A549 (cell line): ENCODE results near the gene RAB8A.
A peak's percentile ranks its signal among the peaks of the same experiment; 100 is the strongest.

Source experiments
- CEBPB ChIP-seq, 2 experiments: fragments of >200 bp in 1 of 2; sonication (Bioruptor Twin) in 1 of 2; formaldehyde crosslinking in 1 of 2; IDR thresholded peaks; 2 replicates each; pipeline ENCODE4 v1.6.1; 2012 to 2016
- CTCF ChIP-seq: fragments of >200 bp; sonication (Bioruptor Twin); formaldehyde crosslinking; IDR thresholded peaks from 3 replicates; pipeline ENCODE4 v1.5.1; 2016
- ELK1 ChIP-seq: fragments of 150-350 bp; IDR thresholded peaks from 2 replicates; pipeline ENCODE4 v1.6.1; 2014; ENCODE audit warnings: low read depth, mild to moderate bottlenecking, low read length
- EP300 ChIP-seq, 2 experiments: fragments of >200 bp; sonication (Bioruptor Twin); formaldehyde crosslinking; IDR thresholded peaks; 2 replicates in 1 of 2; 3 replicates in 1 of 2; pipeline ENCODE4 v1.6.1; 2016 to 2017
- GATA3 ChIP-seq: IDR thresholded peaks from 2 replicates; pipeline ENCODE4 v1.6.1; 2012; ENCODE audit warnings: borderline replicate concordance
- JUN ChIP-seq, 2 experiments: fragments of >200 bp; sonication (Bioruptor Twin); formaldehyde crosslinking; IDR thresholded peaks; 2 replicates in 1 of 2; 3 replicates in 1 of 2; pipeline ENCODE4 v1.6.1; 2016 to 2017
- MAX ChIP-seq: IDR thresholded peaks from 2 replicates; pipeline ENCODE4 v1.6.1; 2012
- MAZ ChIP-seq: fragments of 150-350 bp; IDR thresholded peaks from 2 replicates; pipeline ENCODE4 v1.6.1; 2014; ENCODE audit warnings: antibody characterized with exemption, low read depth, low read length, borderline replicate concordance
- NR3C1 ChIP-seq: fragments of >200 bp; sonication (Bioruptor Twin); formaldehyde crosslinking; IDR thresholded peaks from 3 replicates; pipeline ENCODE4 v1.6.1; 2017
- PBX3 ChIP-seq: IDR thresholded peaks from 2 replicates; pipeline ENCODE4 v1.6.1; 2012
- POLR2A ChIP-seq: IDR thresholded peaks from 2 replicates; pipeline ENCODE4 v1.6.1; 2012; ENCODE audit warnings: mild to moderate bottlenecking, low read length
- RAD21 ChIP-seq, 2 experiments: fragments of >200 bp in 1 of 2; sonication (Bioruptor Twin) in 1 of 2; formaldehyde crosslinking in 1 of 2; IDR thresholded peaks in 1 of 2; conservative IDR thresholded peaks in 1 of 2; 2 replicates in 1 of 2; 3 replicates in 1 of 2; pipeline ENCODE4 v1.6.1; 2012 to 2018; ENCODE audit warnings: inconsistent platforms in 1 of 2
- RCOR1 ChIP-seq: fragments of 150-350 bp; IDR thresholded peaks from 2 replicates; pipeline ENCODE4 v1.6.1; 2014; ENCODE audit warnings: antibody characterized with exemption, low read length, low read depth
- SREBF2 ChIP-seq: fragments of 450-650 bp; IDR thresholded peaks from 2 replicates; pipeline ENCODE4 v1.6.1; 2014; ENCODE audit warnings: mild to moderate bottlenecking, moderate library complexity

- TF ChIP-seq CEBPB (IDR thresholded peaks at IDR 0.05) (peak; percentile 41; a peak in 3 of 4 replicates), POLR2A (no peak), NR3C1 (no peak), MAX (no peak), CTCF (no peak), SREBF2 (no peak), ELK1 (no peak), EP300 (IDR thresholded peaks at IDR 0.05) (no peak), MAZ (no peak), RAD21 (conservative IDR thresholded peaks at IDR 0.05 in 1 of 2, IDR thresholded peaks at IDR 0.05 in 1 of 2) (no peak), RCOR1 (no peak), GATA3 (no peak), PBX3 (no peak), JUN (IDR thresholded peaks at IDR 0.05) (0 out of 5 replicates have a peak, but pooled peaks of 1 of the 2 experiments have one; percentile 16)
Measured at GRCh38 chr19:16085115-16085514, 26.6 kb upstream of the RAB8A start.
